ENCODE measurements around the gene STAC3. TPM values are rescaled to one million over a fixed set of nuclear protein-coding genes. Genes with fewer than 3 reads are reported as not detected.

Gene STAC3
- total RNA-seq, 2 donors from 2014 or later: 5.9 to 6.8 TPM

DNA sequence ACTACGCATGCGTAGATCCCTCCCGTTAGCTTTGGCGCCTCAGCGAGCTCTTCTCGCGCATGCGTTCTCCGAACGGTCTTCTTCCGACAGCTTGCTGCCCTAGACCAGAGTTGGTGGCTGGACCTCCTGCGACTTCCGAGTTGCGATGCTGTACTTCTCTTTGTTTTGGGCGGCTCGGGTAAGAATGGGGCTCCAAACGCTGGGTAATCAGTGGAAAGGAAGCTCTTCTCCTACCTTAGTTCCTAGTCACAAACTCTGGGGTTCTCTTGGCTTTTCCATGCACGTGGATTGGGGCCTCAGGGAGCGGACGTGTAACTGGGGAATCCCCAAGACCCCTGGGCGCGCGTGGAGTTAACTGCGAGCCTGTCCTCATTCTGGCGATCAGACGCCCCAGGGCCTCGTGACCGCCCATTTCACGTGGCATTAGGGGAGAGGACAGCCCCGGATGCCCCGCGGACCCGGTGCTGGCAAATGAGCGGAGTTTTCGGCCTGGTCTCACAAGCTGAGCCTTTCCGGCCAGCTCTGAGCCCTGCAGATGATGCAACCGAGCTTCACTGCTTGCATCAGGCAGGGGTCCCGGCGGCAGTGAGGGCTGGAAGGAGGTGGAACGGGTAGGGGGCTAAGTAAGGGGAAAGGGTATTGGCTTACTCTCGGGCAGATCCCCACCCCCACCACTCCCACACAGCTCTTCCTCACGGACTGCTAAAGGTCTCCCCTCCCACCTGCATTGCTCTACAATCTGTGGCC lies 21.2 kb downstream of the STAC3 start, which contains the start of gene SHMT2:
Gene SHMT2, plus strand, starts transcription at position 78 of the 747 bp plus-strand sequence. Its CDS starts 68 bp downstream, at position 146.
- H3K27ac ChIP-seq (ENCODE audit: low read depth, low read length): peak within 1 kb of the TSS; percentile 89
- H3K4me1 Mint-ChIP-seq: peaks cover 24% of the 10 kb centered on the region
- H3K36me3 Mint-ChIP-seq (ENCODE audit: low read depth): peaks cover 40% of the 10 kb centered on the region
- H3K4me1 ChIP-seq (ENCODE audit: control insufficient read depth, insufficient read depth, low read length): peaks cover 10% of the 10 kb centered on the region
- H3K9ac ChIP-seq (ENCODE audit: extremely low read depth, low read length, poor library complexity, severe bottlenecking): peak within 1 kb of the TSS; percentile 91
- peak; percentile 99 for DNase-seq
- no peaks in the 10 kb centered on the region for H3K9me3 Mint-ChIP-seq
- peaks cover 39% of the 10 kb centered on the region for H3K27me3 Mint-ChIP-seq (ENCODE audit: insufficient read depth)
- peaks cover 39% of the 10 kb centered on the region for H3K27me3 ChIP-seq (ENCODE audit: control insufficient read depth, insufficient read depth, low read length, poor library complexity, severe bottlenecking)
- TF ChIP-seq, protein P1, sequence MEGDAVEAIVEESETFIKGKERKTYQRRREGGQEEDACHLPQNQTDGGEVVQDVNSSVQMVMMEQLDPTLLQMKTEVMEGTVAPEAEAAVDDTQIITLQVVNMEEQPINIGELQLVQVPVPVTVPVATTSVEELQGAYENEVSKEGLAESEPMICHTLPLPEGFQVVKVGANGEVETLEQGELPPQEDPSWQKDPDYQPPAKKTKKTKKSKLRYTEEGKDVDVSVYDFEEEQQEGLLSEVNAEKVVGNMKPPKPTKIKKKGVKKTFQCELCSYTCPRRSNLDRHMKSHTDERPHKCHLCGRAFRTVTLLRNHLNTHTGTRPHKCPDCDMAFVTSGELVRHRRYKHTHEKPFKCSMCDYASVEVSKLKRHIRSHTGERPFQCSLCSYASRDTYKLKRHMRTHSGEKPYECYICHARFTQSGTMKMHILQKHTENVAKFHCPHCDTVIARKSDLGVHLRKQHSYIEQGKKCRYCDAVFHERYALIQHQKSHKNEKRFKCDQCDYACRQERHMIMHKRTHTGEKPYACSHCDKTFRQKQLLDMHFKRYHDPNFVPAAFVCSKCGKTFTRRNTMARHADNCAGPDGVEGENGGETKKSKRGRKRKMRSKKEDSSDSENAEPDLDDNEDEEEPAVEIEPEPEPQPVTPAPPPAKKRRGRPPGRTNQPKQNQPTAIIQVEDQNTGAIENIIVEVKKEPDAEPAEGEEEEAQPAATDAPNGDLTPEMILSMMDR (conservative IDR thresholded peaks at IDR 0.05): no peak
- peak within 1 kb of the TSS; percentile 100 for H3K27ac Mint-ChIP-seq
- H3K36me3 ChIP-seq (ENCODE audit: control insufficient read depth, insufficient read depth, low read length): peaks cover 41% of the 10 kb centered on the region
- H3K4me3 Mint-ChIP-seq: peak within 1 kb of the TSS; percentile 98
- WGBS, 2 experiments (ENCODE audit: insufficient coverage in 1 of 2, insufficient read length in 1 of 2): 0% methylated on average over 24 to 41 of the region's 42 CpGs
- no peaks in the 10 kb centered on the region for H3K9me3 ChIP-seq (ENCODE audit: control insufficient read depth, low read length)
- peak within 1 kb of the TSS; percentile 89 for H3K4me3 ChIP-seq (ENCODE audit: low read length)

DNA sequence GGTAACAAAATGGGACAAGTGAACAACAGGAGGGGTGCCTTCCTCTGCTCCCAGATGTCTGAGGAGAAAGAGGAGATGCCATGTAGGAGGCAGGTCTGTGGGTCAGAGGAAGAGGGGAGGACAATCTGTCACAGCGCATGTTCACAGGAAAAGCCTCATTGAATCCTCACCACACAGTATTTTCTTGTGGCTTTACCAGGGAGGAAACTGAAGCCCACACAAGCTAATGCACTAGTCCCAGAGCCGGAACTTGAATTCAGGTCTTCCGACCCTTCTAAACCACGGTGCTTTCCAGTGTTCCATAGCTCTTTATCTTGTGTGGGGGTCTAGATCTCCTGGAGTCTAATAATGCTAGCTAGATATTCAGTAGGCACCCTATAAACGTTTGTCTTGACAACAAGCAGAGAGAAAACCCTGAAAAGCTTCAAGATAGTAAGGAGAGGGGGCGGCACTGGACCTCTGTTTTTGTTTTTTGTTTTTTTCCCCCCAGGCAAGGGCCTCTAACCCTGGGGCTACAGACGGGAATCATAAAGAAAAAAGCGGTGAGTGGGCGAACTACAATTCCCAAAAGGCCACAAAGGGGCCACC lies 21.8 kb downstream of the STAC3 start:
- Mint-ChIP-seq H3K36me3 (ENCODE audit: low read depth) (peaks cover 33% of the 10 kb centered on the region), H3K4me1 (peaks cover 24% of the 10 kb centered on the region), H3K9me3 (no peaks in the 10 kb centered on the region), H3K4me3 (peak overlapping the region; percentile 98), H3K27ac (peak overlapping the region; percentile 100), H3K27me3 (ENCODE audit: insufficient read depth) (peaks cover 41% of the 10 kb centered on the region)
- peak overlapping the region; percentile 89 for H3K4me3 ChIP-seq (ENCODE audit: low read length)
- peaks cover 40% of the 10 kb centered on the region for H3K27me3 ChIP-seq (ENCODE audit: control insufficient read depth, insufficient read depth, low read length, poor library complexity, severe bottlenecking)
- peak overlapping the region; percentile 91 for H3K9ac ChIP-seq (ENCODE audit: extremely low read depth, low read length, poor library complexity, severe bottlenecking)
- DNase-seq: no peak
- H3K9me3 ChIP-seq (ENCODE audit: control insufficient read depth, low read length): no peaks in the 10 kb centered on the region
- TF ChIP-seq, protein P1 (conservative IDR thresholded peaks at IDR 0.05): peak; percentile 36
- H3K36me3 ChIP-seq (ENCODE audit: control insufficient read depth, insufficient read depth, low read length): peaks cover 34% of the 10 kb centered on the region
- H3K4me1 ChIP-seq (ENCODE audit: control insufficient read depth, insufficient read depth, low read length): peaks cover 10% of the 10 kb centered on the region
- WGBS, 2 experiments (ENCODE audit: insufficient coverage in 1 of 2, insufficient read length in 1 of 2): 22 to 25% methylated on average over 7 to 9 of the region's 9 CpGs
- H3K27ac ChIP-seq (ENCODE audit: low read depth, low read length): no peak overlapping the region

DNA sequence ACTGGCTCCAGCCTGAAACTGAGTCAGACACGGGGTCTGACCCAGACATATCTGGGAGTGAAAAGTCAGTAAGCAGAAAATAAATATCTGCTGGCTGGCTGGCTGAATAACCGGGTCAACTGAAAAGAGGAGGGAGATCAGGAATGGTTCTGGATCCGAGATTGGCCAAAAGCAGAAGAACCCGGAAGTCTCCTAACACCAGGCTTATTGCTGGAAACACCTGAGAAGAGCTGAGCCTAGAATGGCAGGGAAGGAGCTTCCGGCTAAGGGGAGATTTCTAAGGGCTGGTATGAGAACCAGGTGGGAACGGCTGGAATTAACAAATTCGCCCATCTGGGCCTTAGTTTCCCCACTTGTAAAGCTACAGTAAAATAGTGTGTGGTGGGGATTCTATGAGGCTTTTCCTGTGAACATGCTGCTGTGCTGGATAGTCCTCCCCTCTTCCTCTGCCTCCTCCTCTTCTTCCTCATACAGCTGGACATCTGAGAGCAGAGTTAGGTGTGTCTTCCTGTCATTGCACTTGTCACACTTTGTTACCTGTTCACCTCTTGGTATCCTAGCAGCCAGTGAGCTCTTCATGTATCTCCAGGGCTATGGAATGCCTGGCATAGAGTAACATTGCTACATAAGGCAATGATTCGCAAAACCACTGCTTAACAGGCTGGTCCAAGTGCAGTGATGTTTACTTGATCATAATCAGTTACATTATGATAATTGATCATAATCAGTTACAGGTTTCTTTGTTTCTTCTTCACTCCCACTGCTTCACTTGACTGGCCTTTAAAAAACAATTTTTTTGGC lies 23.5 kb downstream of the STAC3 start:
- TF ChIP-seq, protein P1 (conservative IDR thresholded peaks at IDR 0.05): no peak
- H3K36me3 Mint-ChIP-seq (ENCODE audit: low read depth): peaks cover 18% of the 10 kb centered on the region
- Histone ChIP-seq H3K9ac (ENCODE audit: extremely low read depth, low read length, poor library complexity, severe bottlenecking) (no peak overlapping the region), H3K4me1 (ENCODE audit: control insufficient read depth, insufficient read depth, low read length) (peaks cover 10% of the 10 kb centered on the region), H3K36me3 (ENCODE audit: control insufficient read depth, insufficient read depth, low read length) (peaks cover 18% of the 10 kb centered on the region), H3K9me3 (ENCODE audit: control insufficient read depth, low read length) (no peaks in the 10 kb centered on the region), H3K4me3 (ENCODE audit: low read length) (peak overlapping the region; percentile 64), H3K27me3 (ENCODE audit: control insufficient read depth, insufficient read depth, low read length, poor library complexity, severe bottlenecking) (peaks cover 55% of the 10 kb centered on the region), H3K27ac (ENCODE audit: low read depth, low read length) (no peak overlapping the region)
- H3K4me1 Mint-ChIP-seq: peaks cover 24% of the 10 kb centered on the region
- 33 to 41% methylated on average over 4 to 8 of the region's 8 CpGs for WGBS, 2 experiments (ENCODE audit: insufficient coverage in 1 of 2, insufficient read length in 1 of 2)
- H3K27me3 Mint-ChIP-seq (ENCODE audit: insufficient read depth): peaks cover 57% of the 10 kb centered on the region
- H3K9me3 Mint-ChIP-seq: no peaks in the 10 kb centered on the region
- no peak overlapping the region for H3K27ac Mint-ChIP-seq
- H3K4me3 Mint-ChIP-seq: peak overlapping the region; percentile 47
- no peak for DNase-seq
